NB4 (cell line): ENCODE results near the gene KRT75.

Source experiments
- DNase-seq: peaks from one replicate; pipeline ENCODE4 v3.0.0; 2010; ENCODE audit warnings: low read depth
- H3K4me3 ChIP-seq: one replicate; pipeline ENCODE4 v1.5.1; 2011; ENCODE audit warnings: mild to moderate bottlenecking, low read depth, low read length, moderate library complexity
- MAX ChIP-seq: IDR thresholded peaks from 2 replicates; pipeline ENCODE4 v1.6.1; 2011; ENCODE audit warnings: low read depth, low read length
- MYC ChIP-seq: IDR thresholded peaks from 2 replicates; pipeline ENCODE4 v1.6.1; 2011; ENCODE audit warnings: low read depth, low read length
- POLR2A ChIP-seq: IDR thresholded peaks from 2 replicates; pipeline ENCODE4 v1.6.1; 2011; ENCODE audit warnings: mild to moderate bottlenecking; ENCODE audit not compliant: insufficient read length; ENCODE audit errors: extremely low read depth
- TF ChIP-seq, protein P1 (sequence below): IDR thresholded peaks from one replicate; pipeline ENCODE4 v1.5.1; 2012; ENCODE audit warnings: low read depth, low read length

The KRT75 gene

DNA sequence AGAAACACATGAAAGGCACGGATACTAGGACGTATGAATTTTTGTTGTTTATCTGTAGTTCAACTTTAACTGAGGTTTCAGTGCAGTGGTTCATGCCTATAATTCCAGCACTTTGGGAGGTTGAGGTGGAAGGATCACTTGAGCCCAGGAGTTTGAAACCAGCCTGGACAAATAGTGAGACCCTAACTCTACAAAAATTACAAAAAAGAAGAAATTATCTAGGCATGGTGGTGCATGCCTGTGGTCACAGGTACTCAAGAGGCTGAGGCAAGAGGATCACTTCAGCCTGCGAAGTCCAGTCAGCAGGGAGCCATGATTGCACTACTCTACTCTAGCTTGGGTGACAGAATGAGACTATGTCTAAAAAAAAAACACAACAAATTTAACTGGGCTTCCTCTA, 9.8 kb upstream of the KRT75 start:
- no peak overlapping the region for H3K4me3 ChIP-seq
- DNase-seq, result no peak
- TF ChIP-seq POLR2A, result no peak
- TF ChIP-seq, protein P1, sequence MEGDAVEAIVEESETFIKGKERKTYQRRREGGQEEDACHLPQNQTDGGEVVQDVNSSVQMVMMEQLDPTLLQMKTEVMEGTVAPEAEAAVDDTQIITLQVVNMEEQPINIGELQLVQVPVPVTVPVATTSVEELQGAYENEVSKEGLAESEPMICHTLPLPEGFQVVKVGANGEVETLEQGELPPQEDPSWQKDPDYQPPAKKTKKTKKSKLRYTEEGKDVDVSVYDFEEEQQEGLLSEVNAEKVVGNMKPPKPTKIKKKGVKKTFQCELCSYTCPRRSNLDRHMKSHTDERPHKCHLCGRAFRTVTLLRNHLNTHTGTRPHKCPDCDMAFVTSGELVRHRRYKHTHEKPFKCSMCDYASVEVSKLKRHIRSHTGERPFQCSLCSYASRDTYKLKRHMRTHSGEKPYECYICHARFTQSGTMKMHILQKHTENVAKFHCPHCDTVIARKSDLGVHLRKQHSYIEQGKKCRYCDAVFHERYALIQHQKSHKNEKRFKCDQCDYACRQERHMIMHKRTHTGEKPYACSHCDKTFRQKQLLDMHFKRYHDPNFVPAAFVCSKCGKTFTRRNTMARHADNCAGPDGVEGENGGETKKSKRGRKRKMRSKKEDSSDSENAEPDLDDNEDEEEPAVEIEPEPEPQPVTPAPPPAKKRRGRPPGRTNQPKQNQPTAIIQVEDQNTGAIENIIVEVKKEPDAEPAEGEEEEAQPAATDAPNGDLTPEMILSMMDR, result no peak
- no peak for TF ChIP-seq MAX
- no peak for TF ChIP-seq MYC

DNA sequence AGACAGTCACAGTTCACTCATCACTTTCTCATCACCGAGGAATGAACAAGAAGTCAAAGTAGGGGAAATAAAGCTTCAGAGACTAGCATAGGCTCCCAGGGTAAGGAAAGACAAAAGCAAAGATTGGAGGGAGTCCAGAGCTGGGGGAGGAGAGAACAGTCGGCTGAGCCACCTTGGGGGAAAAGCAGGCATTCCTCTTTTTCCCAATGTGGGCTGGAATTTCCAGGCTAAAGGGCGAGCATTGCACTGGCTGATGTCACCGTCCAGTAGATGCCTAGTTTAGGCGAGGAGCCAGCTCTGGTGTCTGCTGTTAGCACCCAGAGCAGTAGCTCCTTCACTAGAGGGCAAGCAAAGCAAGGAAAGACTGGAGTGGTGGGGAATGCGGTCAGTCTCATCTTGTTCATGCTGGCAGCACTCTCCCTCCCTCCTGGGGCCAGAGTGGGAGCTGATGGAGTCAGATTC, 8.5 kb upstream of the KRT75 start:
- TF ChIP-seq MAX (no peak), MYC (no peak), POLR2A (no peak)
- DNase-seq, result no peak
- no peak overlapping the region for H3K4me3 ChIP-seq

DNA sequence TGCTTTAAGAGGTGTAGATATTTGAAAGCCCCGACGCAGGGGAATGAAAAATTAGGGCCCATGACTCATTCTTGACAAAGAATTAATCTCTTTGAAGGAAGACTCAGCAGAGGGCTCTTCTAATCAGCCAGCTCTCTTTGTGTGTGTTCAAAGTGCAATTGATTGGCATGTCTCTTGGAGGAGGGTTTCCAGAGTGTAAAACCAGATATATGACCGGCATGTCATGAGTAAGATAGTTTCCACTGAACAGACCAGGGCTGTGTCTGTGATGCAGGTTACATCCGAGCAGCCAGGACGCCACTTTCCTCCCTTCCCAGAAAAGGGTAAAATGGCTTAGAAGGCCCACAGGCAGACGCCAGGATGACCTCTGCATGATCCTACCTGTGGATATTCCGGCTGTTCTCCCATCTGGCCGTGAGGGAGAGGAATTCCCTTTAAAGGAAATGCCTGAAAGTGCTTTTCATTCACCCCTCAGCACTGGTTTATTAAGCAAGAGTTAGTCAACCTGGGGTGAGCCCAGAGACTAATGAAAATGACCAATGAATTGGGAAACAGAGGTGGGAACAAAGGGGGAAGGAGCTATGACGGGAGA, 7.2 kb upstream of the KRT75 start:
- TF ChIP-seq MAX, result no peak
- no peak for TF ChIP-seq MYC
- TF ChIP-seq, protein P1, result no peak
- no peak for TF ChIP-seq POLR2A
- H3K4me3 ChIP-seq, result no peak overlapping the region
- no peak for DNase-seq

DNA sequence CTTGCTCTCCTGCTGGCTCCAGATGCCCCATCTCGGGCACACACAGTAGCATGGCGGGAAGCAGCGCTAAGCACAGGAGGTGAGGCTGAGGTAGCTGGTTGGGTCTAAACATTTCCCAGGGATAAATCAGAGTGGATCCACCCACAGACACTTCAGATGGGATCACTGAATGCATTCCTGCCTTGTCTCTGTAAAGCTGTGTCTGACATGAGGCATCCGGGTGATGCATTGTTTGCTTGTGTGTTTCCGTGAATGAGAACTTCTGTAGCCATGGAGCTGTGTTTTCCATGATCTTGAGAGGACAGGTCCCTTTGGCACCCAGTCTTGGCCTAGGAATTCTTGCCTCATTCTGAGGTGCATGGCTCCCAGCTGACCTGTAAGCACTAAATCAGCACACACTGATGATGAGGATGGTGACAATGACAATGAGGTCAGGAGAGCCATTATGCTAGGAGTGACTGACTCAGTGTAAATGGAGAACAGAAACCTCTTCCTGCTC, 6.7 kb upstream of the KRT75 start:
- TF ChIP-seq MAX, result no peak
- TF ChIP-seq, protein P1, result no peak
- no peak for TF ChIP-seq MYC
- no peak for TF ChIP-seq POLR2A
- DNase-seq, result no peak
- H3K4me3 ChIP-seq, result no peak overlapping the region

DNA sequence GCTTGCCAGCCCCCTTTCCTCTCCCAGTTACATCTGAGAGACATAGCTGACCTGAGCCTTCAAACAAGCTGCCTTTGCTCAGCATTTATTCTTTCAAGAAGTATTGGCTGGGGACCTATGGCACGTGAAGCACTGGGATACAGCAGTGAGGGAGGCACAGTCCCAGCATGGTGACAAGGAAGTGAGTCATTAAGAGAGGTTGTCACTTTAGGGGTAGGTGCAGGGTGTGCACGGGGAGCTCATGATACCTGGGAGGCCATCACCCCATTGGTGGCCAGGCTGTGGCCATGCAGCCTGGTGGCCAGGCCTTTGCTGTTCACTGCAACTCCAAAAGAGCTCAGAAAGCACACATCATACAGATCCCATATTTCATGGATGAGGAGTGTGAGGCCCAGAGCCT, 5.7 kb upstream of the KRT75 start:
- DNase-seq, result no peak
- no peak overlapping the region for H3K4me3 ChIP-seq
- no peak for TF ChIP-seq POLR2A
- no peak for TF ChIP-seq MAX
- TF ChIP-seq, protein P1, result no peak
- no peak for TF ChIP-seq MYC

DNA sequence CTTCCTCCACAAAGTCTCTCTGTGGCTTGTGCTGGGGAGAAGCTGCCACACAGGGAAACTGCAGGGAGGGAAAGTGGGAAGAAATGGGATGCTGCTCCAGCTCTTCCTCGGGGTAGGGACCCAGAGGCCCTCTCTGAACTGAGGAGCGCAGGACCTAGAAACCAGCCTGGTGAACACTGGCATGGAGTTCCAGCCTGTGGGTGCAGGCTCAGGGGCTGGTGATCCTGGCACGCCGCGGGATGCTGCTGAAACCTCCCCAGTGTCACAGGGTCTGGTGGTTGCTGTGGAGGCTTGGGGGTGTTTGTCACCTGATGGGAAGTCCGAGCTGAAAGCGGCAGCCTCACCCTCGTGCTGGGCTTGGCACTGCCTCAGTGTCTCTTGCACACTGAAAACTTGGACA, 5.2 kb upstream of the KRT75 start:
- DNase-seq, result no peak
- TF ChIP-seq POLR2A, result no peak
- TF ChIP-seq, protein P1, result no peak
- TF ChIP-seq MYC, result no peak
- TF ChIP-seq MAX, result no peak
- no peak overlapping the region for H3K4me3 ChIP-seq
